ENCODE measurements around the gene PLXNA4. TPM values are rescaled to one million over a fixed set of nuclear protein-coding genes. Genes with fewer than 3 reads are reported as not detected.
A peak's percentile ranks its signal among the peaks of the same experiment; 100 is the strongest.

PLXNA4 gene
- total and polyA plus RNA-seq, 11 donors = 1.8 to 22.1 (median 10.5) TPM

DNA sequence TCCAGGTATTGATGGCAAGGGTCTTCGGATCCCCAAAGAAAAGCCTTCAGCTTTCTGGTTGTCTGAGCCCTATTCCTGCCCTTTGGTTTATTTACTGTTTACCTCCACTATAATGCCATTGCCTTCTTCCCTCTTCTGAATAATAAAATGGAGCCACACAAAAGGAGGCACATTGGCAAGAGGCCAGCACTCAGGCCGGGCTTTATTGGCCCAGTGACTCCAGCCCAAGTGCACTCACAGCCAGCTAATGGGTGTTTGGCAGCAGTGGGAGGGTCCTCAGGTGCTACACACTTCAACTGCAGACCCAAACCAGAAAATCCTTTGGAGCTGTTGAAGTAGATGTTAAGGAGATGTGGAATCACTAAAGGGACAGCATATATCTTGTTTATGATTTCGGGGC is 336.0 kb downstream of the PLXNA4 start:
- Histone ChIP-seq H3K27me3 (no peaks in the 10 kb centered on the region), H3K9me3 (peaks cover 0 to under 1% (median 0%) of the 10 kb centered on the region in 12 donors), H3K4me1 (peaks cover 0 to 3% (median 0%) of the 10 kb centered on the region in 12 donors), H3K27ac (no peak overlapping the region), H3K4me3 (no peak overlapping the region), H3K36me3 (no peaks in the 10 kb centered on the region)
- no peak for ATAC-seq
- no peak for DNase-seq
- intact Hi-C loops (cut with DNase I) = loop anchor here in 1 of 10 donors (10.0 kb wide), 1 partner anchor 215 kb away; no protein-coding TSS in a partner anchor
- TF ChIP-seq, protein P1, sequence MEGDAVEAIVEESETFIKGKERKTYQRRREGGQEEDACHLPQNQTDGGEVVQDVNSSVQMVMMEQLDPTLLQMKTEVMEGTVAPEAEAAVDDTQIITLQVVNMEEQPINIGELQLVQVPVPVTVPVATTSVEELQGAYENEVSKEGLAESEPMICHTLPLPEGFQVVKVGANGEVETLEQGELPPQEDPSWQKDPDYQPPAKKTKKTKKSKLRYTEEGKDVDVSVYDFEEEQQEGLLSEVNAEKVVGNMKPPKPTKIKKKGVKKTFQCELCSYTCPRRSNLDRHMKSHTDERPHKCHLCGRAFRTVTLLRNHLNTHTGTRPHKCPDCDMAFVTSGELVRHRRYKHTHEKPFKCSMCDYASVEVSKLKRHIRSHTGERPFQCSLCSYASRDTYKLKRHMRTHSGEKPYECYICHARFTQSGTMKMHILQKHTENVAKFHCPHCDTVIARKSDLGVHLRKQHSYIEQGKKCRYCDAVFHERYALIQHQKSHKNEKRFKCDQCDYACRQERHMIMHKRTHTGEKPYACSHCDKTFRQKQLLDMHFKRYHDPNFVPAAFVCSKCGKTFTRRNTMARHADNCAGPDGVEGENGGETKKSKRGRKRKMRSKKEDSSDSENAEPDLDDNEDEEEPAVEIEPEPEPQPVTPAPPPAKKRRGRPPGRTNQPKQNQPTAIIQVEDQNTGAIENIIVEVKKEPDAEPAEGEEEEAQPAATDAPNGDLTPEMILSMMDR (IDR thresholded peaks at IDR 0.05) = no peak
- no peak for TF ChIP-seq POLR2A (IDR thresholded peaks at IDR 0.05)
- WGBS, 4 donors = 70 to 73% (median 72%) methylated on average over 3 of the region's 3 CpGs

DNA sequence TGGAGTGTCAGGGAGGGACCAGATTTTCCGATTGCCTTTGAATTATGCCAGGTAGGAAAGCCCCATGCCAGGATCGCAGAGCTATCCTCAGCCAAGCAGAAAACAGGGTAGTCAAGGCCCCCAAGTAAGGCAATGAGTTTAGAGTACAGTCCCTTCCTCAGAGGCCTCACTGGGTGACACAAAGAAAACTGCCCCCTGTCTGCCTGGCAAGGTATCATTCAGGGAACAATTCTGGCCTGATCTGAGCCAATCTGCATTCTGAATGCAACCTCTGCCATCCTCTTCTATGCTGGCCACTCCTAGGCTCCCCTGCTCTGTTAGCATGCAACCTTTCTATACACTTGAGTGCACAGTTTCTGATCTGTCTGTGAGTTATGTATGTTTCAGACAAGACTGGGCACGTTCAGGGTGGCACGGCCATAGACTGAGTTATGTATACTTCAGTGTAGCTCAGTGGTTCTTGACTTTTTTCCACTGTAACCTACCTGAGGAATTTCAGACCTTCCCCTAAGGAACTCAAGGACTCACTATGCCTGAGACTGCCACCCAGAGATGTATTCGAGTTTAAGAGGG is 336.8 kb downstream of the PLXNA4 start:
- Histone ChIP-seq H3K36me3 (no peaks in the 10 kb centered on the region), H3K27me3 (no peaks in the 10 kb centered on the region), H3K4me1 (peaks cover 0 to 3% (median 0%) of the 10 kb centered on the region in 12 donors), H3K4me3 (no peak overlapping the region), H3K9me3 (no peaks in the 10 kb centered on the region), H3K27ac (no peak overlapping the region)
- intact Hi-C loops (cut with DNase I) = loop anchor here in 1 of 10 donors (5.0 kb wide), 1 partner anchor 52 kb away; no protein-coding TSS in a partner anchor
- 93 to 100% (median 94%) methylated on average over 5 of the region's 5 CpGs for WGBS, 4 donors
- ATAC-seq (no peak), DNase-seq (no peak)
- no peak for TF ChIP-seq POLR2A (IDR thresholded peaks at IDR 0.05)
- TF ChIP-seq, protein P1 (IDR thresholded peaks at IDR 0.05) = no peak

GRCh38 chr7:132234711-132235110 is 341.6 kb downstream of the PLXNA4 start:
- H3K36me3 ChIP-seq = no peaks in the 10 kb centered on the region
- H3K4me3 ChIP-seq = no peak overlapping the region
- no peak for TF ChIP-seq POLR2A (IDR thresholded peaks at IDR 0.05)
- TF ChIP-seq, protein P1 (IDR thresholded peaks at IDR 0.05) = no peak
- no peak overlapping the region for H3K27ac ChIP-seq
- H3K27me3 ChIP-seq = no peaks in the 10 kb centered on the region
- DNase-seq = no peak
- no peaks in the 10 kb centered on the region for H3K4me1 ChIP-seq
- intact Hi-C loops (cut with DNase I) = loop anchor here in 1 of 10 donors (5.0 kb wide), 1 partner anchor 47 kb away; no protein-coding TSS in a partner anchor
- peak in 1 of 4 donors; percentile 14 for ATAC-seq
- H3K9me3 ChIP-seq = no peaks in the 10 kb centered on the region

DNA sequence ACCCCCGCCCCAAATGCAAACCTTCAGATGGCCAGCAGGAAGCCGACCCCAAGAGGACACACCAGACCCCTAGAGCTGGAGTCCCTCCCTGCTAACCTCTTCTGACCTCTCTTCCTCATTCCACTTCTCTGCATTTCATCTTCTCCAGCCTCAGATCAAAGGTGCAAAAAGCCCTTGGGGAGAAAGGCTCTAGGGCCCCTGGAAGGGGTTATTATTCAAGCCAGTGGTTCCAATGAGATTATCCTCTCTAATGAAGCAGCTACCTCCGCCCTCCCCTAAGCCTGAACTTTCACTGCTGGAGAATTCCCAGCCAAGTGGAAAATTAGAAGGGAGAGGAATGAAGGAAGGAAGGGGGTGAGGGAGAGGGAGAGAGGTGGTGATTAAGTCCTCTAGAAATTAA is 343.9 kb downstream of the PLXNA4 start:
- WGBS, 4 donors = 77 to 90% (median 86%) methylated on average over 3 of the region's 3 CpGs
- H3K36me3 ChIP-seq = no peaks in the 10 kb centered on the region
- TF ChIP-seq, protein P1 (IDR thresholded peaks at IDR 0.05) = no peak
- no peak for TF ChIP-seq POLR2A (IDR thresholded peaks at IDR 0.05)
- H3K4me1 ChIP-seq = no peaks in the 10 kb centered on the region
- DNase-seq = no peak
- no peak for ATAC-seq
- H3K27ac ChIP-seq = no peak overlapping the region
- no peaks in the 10 kb centered on the region for H3K9me3 ChIP-seq
- H3K27me3 ChIP-seq = no peaks in the 10 kb centered on the region
- intact Hi-C loops (cut with DNase I) = no loop called here
- no peak overlapping the region for H3K4me3 ChIP-seq
